ENCODE measurements around the gene TRAF2. TPM values are rescaled to one million over a fixed set of nuclear protein-coding genes. Genes with fewer than 3 reads are reported as not detected.

Gene TRAF2
- total RNA-seq, 2 experiments from 2014 or later, result 10.6 to 11.6 TPM

- Histone ChIP-seq H3K4me1 (ENCODE audit: insufficient read depth, low read length) (peaks cover 48% of the 10 kb centered on the region), H3K36me3 (ENCODE audit: insufficient read depth, low read length) (no peaks in the 10 kb centered on the region), H3K27ac (ENCODE audit: low read depth in 1 of 2, low read length in 2 of 2) (no peak overlapping the region), H3K4me3 (ENCODE audit: low read length) (no peak overlapping the region), H3K27me3 (ENCODE audit: control insufficient read depth in 1 of 2, insufficient read depth in 2 of 2, low read length in 2 of 2) (no peaks in the 10 kb centered on the region), H3K9me3 (ENCODE audit: control insufficient read depth in 1 of 2, insufficient read depth in 1 of 2, low read length in 2 of 2) (no peaks in the 10 kb centered on the region)
- no peak for TF ChIP-seq CTCF (IDR thresholded peaks at IDR 0.05)
- intact Hi-C loops (cut with DNase I, micrococcal nuclease), result no loop called here
- H3K36me3 Mint-ChIP-seq (ENCODE audit: low read depth), result no peaks in the 10 kb centered on the region
- DNase-seq (no peak), ATAC-seq (ENCODE audit: poor library complexity) (no peak)
- ChIA-PET POLR2A (no interaction called here), CTCF (no interaction called here)
- no peaks in the 10 kb centered on the region for H3K9me3 Mint-ChIP-seq
- no peak overlapping the region for H3K27ac Mint-ChIP-seq
- H3K27me3 Mint-ChIP-seq, result no peaks in the 10 kb centered on the region
- peaks cover 20% of the 10 kb centered on the region for H3K4me1 Mint-ChIP-seq (ENCODE audit: low read depth)
- H3K4me3 Mint-ChIP-seq, result no peak overlapping the region
These were observed 86.0 kb downstream of the TRAF2 start for GRCh38 chr9:136972335-136972734.

GRCh38 chr9:136972743-136973142 lies 86.4 kb downstream of the TRAF2 start:
- Mint-ChIP-seq H3K27me3 (no peaks in the 10 kb centered on the region), H3K9me3 (no peaks in the 10 kb centered on the region), H3K4me3 (no peak overlapping the region), H3K27ac (no peak overlapping the region), H3K36me3 (ENCODE audit: low read depth) (no peaks in the 10 kb centered on the region), H3K4me1 (ENCODE audit: low read depth) (peaks cover 20% of the 10 kb centered on the region)
- CTCF ChIA-PET, result no interaction called here
- no peaks in the 10 kb centered on the region for H3K9me3 ChIP-seq (ENCODE audit: control insufficient read depth in 1 of 2, insufficient read depth in 1 of 2, low read length in 2 of 2)
- intact Hi-C loops (cut with DNase I, micrococcal nuclease), result no loop called here
- no peak overlapping the region for H3K27ac ChIP-seq (ENCODE audit: low read depth in 1 of 2, low read length in 2 of 2)
- no peak for ATAC-seq (ENCODE audit: poor library complexity)
- no peak for DNase-seq
- H3K4me1 ChIP-seq (ENCODE audit: insufficient read depth, low read length), result peaks cover 52% of the 10 kb centered on the region
- no peaks in the 10 kb centered on the region for H3K36me3 ChIP-seq (ENCODE audit: insufficient read depth, low read length)
- no peak for TF ChIP-seq CTCF (IDR thresholded peaks at IDR 0.05)
- H3K4me3 ChIP-seq (ENCODE audit: low read length), result no peak overlapping the region
- no peaks in the 10 kb centered on the region for H3K27me3 ChIP-seq (ENCODE audit: control insufficient read depth in 1 of 2, insufficient read depth in 2 of 2, low read length in 2 of 2)
- POLR2A ChIA-PET, result no interaction called here

- ATAC-seq (ENCODE audit: poor library complexity), result no peak
- CTCF ChIA-PET, result no interaction called here
- DNase-seq, result no peak
- Mint-ChIP-seq H3K4me1 (ENCODE audit: low read depth) (peaks cover 20% of the 10 kb centered on the region), H3K36me3 (ENCODE audit: low read depth) (no peaks in the 10 kb centered on the region), H3K27me3 (no peaks in the 10 kb centered on the region), H3K9me3 (no peaks in the 10 kb centered on the region), H3K27ac (no peak overlapping the region), H3K4me3 (no peak overlapping the region)
- TF ChIP-seq CTCF (IDR thresholded peaks at IDR 0.05), result no peak
- Histone ChIP-seq H3K4me3 (ENCODE audit: low read length) (no peak overlapping the region), H3K27ac (ENCODE audit: low read depth in 1 of 2, low read length in 2 of 2) (no peak overlapping the region), H3K36me3 (ENCODE audit: insufficient read depth, low read length) (no peaks in the 10 kb centered on the region), H3K4me1 (ENCODE audit: insufficient read depth, low read length) (peaks cover 59% of the 10 kb centered on the region), H3K27me3 (ENCODE audit: control insufficient read depth in 1 of 2, insufficient read depth in 2 of 2, low read length in 2 of 2) (no peaks in the 10 kb centered on the region), H3K9me3 (ENCODE audit: control insufficient read depth in 1 of 2, insufficient read depth in 1 of 2, low read length in 2 of 2) (peaks cover 0 to 3% of the 10 kb centered on the region in 2 experiments)
- intact Hi-C loops (cut with DNase I, micrococcal nuclease), result no loop called here
- POLR2A ChIA-PET, result interaction anchor here (1.3 to 2.9 kb wide), 4 partner anchors 14 to 167 kb away, joined by 3 to 12 read pairs (median 8); partner anchors contain the start of genes PAXX and RABL6
These were observed 87.6 kb downstream of the TRAF2 start for GRCh38 chr9:136973618-136974617.

Data from CD4-positive, alpha-beta T cell (primary cell).